Tibial nerve (tissue), 3 donors: Measurements from ENCODE around the gene SH2D5.

Experiments used
- POLR2A ChIP-seq, 2 donors: fragments of 450-650 bp; IDR thresholded peaks; one replicate each; pipeline ENCODE4 v1.6.1; 2017; ENCODE audit warnings: antibody characterized with exemption in 2 of 2, mild to moderate bottlenecking in 2 of 2, moderate library complexity in 2 of 2
- TF ChIP-seq, protein P1 (sequence below), 5 experiments: fragments of 200-600 bp in 3 of 5; fragments of 450-650 bp in 2 of 5; sonication (generic) in 3 of 5; IDR thresholded peaks; one replicate each; pipeline ENCODE4 v1.5.1; 2016 to 2019; ENCODE audit warnings: antibody characterized with exemption in 5 of 5, mild to moderate bottlenecking in 3 of 5, moderate library complexity in 2 of 5

DNA sequence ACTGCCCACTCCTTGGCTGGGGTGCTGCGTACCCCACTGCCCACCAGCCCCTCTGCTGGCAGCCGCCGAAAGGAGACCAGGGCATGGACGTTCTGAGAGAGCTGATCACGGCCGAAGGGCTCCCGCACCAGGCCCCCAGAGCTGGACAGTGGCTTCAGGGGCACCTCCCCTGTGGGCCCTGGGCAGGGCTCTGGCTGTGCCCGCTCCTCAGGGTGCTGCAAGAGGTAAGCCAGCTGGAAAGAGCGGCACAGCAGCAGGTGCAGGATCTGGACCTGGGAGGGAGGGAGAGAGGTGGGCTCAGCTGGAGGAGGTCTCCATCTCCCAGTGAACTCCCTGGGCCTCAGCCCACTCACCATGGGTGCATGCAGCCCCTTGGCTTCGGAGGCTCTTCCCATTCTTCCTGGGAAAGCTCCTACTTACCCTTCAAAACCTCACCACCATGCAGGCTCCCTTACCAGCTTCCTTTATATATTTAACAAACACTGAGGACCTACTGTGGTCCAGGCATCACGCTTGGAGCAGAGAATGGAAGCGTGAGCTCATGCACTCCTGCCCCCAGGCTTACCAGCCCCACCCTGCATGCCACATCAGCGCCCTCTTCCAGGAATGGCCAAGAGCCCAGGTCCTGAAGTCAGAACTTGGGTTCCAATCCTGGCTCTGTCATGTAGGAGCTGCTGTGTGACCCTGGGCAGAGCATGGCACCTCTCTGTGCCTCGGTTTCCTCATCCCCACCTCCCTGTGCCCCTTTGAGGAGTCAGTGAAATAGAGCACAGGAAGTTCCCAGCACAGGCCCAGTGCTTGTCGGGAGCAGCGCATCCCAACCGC, 7.9 kb downstream of the SH2D5 start:
- no peak for TF ChIP-seq POLR2A (IDR thresholded peaks at IDR 0.05)
- TF ChIP-seq, protein P1, sequence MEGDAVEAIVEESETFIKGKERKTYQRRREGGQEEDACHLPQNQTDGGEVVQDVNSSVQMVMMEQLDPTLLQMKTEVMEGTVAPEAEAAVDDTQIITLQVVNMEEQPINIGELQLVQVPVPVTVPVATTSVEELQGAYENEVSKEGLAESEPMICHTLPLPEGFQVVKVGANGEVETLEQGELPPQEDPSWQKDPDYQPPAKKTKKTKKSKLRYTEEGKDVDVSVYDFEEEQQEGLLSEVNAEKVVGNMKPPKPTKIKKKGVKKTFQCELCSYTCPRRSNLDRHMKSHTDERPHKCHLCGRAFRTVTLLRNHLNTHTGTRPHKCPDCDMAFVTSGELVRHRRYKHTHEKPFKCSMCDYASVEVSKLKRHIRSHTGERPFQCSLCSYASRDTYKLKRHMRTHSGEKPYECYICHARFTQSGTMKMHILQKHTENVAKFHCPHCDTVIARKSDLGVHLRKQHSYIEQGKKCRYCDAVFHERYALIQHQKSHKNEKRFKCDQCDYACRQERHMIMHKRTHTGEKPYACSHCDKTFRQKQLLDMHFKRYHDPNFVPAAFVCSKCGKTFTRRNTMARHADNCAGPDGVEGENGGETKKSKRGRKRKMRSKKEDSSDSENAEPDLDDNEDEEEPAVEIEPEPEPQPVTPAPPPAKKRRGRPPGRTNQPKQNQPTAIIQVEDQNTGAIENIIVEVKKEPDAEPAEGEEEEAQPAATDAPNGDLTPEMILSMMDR (IDR thresholded peaks at IDR 0.05) = no peak
